ENCODE measurements around the gene ERBIN.
"Not testable (repeated sequence)": the region's sequence is repeated elsewhere in the genome, so short reads cannot be mapped to it uniquely, and the experiment has no call there.

Gene ERBIN, protein sequence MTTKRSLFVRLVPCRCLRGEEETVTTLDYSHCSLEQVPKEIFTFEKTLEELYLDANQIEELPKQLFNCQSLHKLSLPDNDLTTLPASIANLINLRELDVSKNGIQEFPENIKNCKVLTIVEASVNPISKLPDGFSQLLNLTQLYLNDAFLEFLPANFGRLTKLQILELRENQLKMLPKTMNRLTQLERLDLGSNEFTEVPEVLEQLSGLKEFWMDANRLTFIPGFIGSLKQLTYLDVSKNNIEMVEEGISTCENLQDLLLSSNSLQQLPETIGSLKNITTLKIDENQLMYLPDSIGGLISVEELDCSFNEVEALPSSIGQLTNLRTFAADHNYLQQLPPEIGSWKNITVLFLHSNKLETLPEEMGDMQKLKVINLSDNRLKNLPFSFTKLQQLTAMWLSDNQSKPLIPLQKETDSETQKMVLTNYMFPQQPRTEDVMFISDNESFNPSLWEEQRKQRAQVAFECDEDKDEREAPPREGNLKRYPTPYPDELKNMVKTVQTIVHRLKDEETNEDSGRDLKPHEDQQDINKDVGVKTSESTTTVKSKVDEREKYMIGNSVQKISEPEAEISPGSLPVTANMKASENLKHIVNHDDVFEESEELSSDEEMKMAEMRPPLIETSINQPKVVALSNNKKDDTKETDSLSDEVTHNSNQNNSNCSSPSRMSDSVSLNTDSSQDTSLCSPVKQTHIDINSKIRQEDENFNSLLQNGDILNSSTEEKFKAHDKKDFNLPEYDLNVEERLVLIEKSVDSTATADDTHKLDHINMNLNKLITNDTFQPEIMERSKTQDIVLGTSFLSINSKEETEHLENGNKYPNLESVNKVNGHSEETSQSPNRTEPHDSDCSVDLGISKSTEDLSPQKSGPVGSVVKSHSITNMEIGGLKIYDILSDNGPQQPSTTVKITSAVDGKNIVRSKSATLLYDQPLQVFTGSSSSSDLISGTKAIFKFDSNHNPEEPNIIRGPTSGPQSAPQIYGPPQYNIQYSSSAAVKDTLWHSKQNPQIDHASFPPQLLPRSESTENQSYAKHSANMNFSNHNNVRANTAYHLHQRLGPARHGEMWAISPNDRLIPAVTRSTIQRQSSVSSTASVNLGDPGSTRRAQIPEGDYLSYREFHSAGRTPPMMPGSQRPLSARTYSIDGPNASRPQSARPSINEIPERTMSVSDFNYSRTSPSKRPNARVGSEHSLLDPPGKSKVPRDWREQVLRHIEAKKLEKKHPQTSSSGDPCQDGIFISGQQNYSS (N-terminal part only)

DNA sequence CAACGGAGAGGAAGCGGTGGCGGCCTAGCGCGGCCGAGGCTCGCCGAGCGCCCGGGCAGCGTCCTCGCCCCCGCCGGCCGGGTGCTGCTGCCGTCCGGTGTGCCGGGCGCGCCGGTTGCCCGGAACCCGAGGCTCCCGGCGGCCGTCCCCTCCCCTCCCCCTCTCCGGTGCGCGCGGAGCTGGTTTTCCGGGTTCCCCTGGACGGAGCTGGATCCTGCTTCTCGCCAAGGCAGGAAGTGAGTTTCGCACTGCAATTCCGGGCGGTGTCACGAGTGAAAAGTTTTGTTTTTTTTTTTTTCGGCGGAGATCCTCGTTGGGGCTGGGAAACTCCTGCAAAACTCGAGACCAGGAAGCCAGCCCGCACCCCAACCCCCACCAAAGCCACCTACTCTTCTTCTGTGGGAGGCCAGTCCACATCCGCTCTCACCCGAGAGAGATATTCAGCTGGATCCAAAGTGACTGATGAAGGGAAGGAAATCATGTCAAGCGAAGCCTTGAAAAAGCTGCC, at the start of gene ERBIN:
ERBIN (plus strand) TSS at position 300 of the 508 bp plus-strand sequence. CDS start 66,144 bp downstream, outside the sequence.
- DNase-seq (ENCODE audit: low read depth) = peak; percentile 60

DNA sequence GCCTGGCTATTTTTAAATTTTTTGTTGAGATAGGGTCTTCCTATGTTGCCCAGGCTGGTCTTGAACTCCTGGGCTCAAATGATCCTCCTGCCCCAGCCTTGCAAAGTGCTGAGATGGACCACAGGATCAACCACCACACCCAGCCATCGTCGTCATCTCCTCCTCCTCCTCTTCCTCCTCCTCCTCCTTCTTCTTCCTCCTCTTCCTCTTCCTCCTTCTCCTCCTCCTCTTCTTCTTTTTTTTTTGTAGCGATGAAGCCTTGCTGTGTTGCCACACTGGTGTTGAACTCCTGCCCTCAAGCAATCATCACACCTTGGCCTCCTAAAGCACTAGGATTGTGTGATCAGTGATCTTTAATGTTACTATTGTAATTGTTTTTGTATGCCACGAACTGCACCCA, 49.4 kb upstream of the ERBIN start:
- no peak for DNase-seq (ENCODE audit: low read depth)

- DNase-seq (ENCODE audit: low read depth) = not testable (repeated sequence)
Measured at GRCh38 chr5:65879668-65880256, 46.6 kb upstream of the ERBIN start.

GRCh38 chr5:65880496-65881072, 45.8 kb upstream of the ERBIN start:
- DNase-seq (ENCODE audit: low read depth) = no peak

GRCh38 chr5:65882278-65882677, 44.1 kb upstream of the ERBIN start:
- no peak for DNase-seq (ENCODE audit: low read depth)

DNA sequence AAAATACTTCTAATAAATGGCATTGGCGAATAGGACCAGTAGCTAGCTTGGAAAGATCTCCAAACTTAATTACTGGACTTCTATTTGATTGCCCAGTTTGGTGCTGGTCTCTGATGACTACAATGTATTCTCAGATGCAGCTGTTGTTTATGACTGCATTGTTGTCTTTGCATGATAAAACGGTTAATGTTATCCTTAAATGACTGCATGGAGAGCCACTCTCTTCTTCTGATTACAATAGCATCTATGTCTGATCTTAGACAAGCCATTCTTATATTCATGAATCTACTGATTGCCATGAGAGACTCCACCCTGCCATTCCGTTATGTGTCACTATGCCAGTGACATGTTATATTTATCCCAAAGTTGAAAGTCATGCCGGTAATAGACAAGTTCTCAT, 42.9 kb upstream of the ERBIN start:
- DNase-seq (ENCODE audit: low read depth) = no peak

GRCh38 chr5:65886387-65886786, 40.0 kb upstream of the ERBIN start:
- no peak for DNase-seq (ENCODE audit: low read depth)

DNA sequence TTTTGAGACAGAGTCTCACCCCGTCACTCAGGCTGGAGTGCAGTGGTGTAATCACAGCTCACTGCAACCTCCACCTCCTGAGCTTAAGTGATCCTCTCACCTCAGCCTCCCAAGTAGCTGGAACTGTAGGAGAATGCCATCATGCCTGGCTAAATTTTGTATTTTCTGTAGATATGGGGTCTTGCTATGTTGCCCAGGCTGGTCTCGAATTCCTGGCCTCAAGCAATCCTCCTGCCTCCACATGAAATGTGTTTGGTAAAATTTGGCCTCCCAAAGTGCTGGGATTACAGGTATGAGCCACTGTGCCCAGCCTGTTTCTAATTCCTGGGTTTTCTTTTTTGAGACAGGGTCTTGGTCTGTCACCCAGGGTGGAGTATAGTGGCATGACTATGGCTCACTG, 34.4 kb upstream of the ERBIN start:
- DNase-seq (ENCODE audit: low read depth) = not testable (repeated sequence)

DNA sequence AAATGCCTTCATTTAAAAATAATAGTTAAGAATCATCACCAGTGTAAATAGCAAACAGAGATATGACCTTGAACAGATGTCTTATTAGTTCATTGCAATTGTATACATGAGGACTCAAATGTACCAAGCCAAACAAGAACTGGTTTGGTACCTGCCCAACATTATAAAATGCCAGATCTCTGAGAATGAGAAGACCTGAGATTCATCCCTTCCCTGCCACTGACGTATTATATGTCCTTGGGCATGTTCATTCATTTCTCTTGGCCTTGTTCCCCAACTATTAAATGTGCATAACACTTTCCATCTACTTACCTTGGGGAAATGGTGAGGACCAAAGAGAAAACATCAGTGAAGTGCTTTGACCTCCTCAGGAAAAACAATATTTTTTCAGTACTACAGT, 33.6 kb upstream of the ERBIN start:
- no peak for DNase-seq (ENCODE audit: low read depth)

GRCh38 chr5:65893749-65894430, 32.5 kb upstream of the ERBIN start:
- DNase-seq (ENCODE audit: low read depth) = no peak

GRCh38 chr5:65895891-65896290, 30.5 kb upstream of the ERBIN start:
- DNase-seq (ENCODE audit: low read depth) = no peak

GRCh38 chr5:65900746-65901145, 25.6 kb upstream of the ERBIN start:
- DNase-seq (ENCODE audit: low read depth) = no peak

GRCh38 chr5:65902104-65902503, 24.3 kb upstream of the ERBIN start:
- no peak for DNase-seq (ENCODE audit: low read depth)

- DNase-seq (ENCODE audit: low read depth) = no peak
Measured at GRCh38 chr5:65903581-65903980, 22.8 kb upstream of the ERBIN start.

DNA sequence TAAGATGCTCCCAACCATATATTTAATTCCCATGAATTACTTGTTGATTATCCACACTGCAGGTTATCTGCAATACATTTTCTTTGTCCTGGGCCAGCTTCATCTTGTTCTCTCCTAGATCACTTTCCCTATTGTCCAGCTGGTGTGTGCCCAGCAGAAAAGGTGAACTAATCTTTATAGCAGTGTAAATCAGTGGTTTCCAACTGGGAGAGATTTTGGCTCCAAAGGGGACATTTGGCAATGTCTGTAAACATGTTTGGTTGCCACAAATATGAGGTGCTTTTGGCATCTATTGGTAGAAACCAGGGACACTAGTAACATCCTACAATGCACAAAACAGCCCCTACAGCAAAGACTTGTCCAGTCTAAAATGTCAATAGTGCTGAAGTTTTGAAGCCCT, 20.1 kb upstream of the ERBIN start:
- no peak for DNase-seq (ENCODE audit: low read depth)

DNA sequence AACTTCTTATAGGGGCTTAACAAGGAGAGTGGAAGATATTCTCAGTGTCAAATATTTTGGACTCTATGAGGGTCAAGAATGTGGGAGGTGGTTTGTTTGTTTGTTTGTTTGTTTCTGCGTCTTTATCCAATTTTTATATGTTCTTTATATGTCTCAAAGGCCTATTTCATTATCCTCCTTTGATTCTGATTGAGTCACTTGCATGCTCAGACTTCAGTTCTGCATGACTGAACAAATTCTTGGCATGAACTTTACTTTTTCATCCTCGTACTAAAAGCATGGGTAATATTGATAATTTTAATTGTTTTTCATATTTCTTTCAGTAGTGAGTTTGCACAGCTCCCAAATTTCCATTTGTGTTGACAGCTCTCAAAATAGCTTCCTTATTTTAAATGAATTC, 19.2 kb upstream of the ERBIN start:
- DNase-seq (ENCODE audit: low read depth) = no peak

DNA sequence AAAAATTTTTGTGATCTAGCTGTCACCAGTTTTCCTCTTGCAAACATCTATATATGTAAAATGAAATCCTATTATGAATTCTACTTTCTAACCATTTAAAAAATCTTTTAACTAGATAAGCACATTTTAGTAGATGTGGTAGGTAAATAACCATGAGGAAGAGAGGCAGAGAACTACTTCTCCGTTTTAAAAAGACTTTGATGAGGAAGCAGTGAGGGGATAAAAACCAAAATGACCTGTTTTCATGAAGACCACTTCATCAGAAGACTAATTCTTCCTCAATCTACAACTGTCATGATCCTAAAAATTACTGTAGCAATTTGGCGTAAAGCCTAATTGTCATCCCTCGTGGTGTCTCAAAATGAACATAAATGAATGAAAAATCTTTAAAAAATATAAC, 15.7 kb upstream of the ERBIN start:
- no peak for DNase-seq (ENCODE audit: low read depth)

DNA sequence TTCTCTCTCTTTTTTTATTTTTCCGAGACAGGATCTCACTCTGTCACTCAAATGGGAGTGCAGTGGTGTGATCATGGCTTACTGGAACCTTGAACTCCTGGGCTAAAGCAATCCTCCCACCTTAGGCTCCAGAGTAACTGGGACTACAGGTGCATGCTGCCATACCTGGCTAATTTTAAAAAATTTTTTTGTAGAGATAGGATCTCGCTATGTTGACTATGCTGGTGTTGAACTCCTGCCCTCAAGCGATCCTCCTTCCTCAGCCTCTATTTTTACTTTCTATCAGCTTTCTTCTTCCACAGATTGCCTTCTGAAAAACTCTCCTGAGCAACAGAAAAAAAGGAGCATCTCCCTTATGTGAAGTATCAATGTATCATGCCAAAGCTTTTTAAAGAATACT, 14.1 kb upstream of the ERBIN start:
- no peak for DNase-seq (ENCODE audit: low read depth)

GRCh38 chr5:65913519-65913918, 12.9 kb upstream of the ERBIN start:
- DNase-seq (ENCODE audit: low read depth) = no peak

GRCh38 chr5:65914641-65915196, 11.7 kb upstream of the ERBIN start:
- DNase-seq (ENCODE audit: low read depth) = no peak

Data from CMK (cell line).